Erythroblast (primary cell): ENCODE measurements around the gene FMN1.

Experiments
- GATA1 ChIP-seq: IDR thresholded peaks from 2 replicates; pipeline ENCODE4 v1.6.1; 2011; ENCODE audit warnings: low read depth, mild to moderate bottlenecking, control low read depth, low read length, moderate library complexity
- POLR2A ChIP-seq: IDR thresholded peaks from 2 replicates; pipeline ENCODE4 v1.6.1; 2011; ENCODE audit warnings: mild to moderate bottlenecking, low read length

DNA sequence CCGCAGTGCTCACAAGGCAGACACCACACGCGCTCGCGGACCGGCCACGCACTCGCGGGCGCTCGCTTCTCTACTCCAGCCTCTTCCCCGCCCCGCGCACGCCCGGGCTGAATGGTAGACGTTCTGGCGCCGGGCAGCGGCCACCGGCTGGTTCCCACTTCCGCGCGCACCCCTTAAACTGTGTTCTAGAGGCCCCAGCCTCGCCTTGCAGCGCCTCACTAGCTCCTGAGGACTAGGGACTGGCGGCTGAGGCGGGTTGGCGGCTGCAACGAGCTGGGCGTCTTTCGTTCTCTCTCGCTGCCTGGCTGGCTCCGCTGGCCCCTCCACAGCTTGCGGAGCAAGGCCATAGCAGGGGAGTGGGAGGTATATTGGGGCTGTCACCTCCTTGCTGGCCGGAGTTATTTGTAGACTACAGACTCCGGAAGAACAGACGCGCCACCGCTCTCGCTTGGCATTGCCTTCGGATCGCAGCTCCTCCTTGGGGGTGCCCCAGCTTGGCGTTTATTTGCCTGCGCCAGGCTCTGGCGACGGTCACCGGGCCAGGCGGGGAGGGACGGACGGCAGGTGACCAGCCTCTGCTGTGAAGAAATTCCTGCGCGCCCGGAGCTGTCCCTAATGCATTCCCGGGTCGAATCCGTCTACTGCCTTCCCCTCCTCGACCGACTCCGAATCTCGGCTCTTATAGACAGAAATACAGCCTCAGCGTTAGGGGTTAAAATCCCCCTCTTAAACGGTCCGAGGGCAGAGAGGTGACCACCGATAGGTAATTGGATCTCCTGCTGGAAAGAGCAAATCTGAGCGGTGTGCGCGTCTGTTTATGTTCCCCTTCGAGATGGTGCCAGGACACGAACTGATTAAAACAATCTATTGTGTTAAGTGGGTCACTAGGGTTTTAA, 475.4 kb downstream of the FMN1 start:
- TF ChIP-seq POLR2A (no peak), GATA1 (no peak)
